Cerebellar nuclear complex (tissue), 1 donor: ENCODE measurements around the gene MAP3K14.
"Not testable (repeated sequence)": the region's sequence is repeated elsewhere in the genome, so short reads cannot be mapped to it uniquely, and the experiment has no call there.

Source experiments
- DNase-seq, 2 experiments: peaks; one replicate each; lab custom pipeline; 2025; lab: John Stamatoyannopoulos, UW

Gene MAP3K14

DNA sequence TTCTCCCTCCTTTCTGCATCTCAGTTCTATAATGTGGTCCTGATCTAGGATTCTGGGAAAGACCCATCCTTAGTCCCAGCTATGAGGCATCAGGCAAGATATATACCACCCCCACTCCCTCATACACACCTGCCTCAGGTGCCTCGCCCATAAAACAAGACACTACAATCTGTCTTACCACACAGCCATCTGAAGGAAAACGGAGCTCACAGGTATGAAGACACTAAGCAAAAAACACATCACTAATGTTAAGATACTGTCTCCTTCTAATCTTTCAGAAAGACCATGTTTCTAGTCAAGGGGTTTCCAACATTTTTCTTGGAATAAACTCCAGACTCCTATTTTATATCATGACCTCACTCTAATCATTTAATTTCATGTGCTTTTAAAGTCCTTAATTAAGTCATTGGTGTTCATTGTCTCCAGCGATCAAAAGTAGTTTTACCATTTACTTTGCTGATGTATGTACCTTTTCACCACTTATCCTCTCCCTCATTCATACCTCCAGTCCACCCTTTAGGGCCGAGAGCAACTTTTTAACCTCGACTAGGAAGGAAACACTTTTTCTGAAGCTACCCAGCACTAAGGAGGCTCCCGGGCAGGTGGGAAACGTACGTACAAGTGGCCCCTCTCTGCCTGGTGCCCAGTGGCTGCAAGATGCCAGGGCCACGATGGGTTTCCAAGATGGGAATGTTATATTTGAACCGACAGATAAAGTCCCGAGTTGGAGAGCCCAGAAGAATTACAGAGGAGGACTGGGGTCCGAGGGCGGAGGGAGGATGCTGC, 979 bp downstream of the MAP3K14 start:
- DNase-seq, result no peak

DNA sequence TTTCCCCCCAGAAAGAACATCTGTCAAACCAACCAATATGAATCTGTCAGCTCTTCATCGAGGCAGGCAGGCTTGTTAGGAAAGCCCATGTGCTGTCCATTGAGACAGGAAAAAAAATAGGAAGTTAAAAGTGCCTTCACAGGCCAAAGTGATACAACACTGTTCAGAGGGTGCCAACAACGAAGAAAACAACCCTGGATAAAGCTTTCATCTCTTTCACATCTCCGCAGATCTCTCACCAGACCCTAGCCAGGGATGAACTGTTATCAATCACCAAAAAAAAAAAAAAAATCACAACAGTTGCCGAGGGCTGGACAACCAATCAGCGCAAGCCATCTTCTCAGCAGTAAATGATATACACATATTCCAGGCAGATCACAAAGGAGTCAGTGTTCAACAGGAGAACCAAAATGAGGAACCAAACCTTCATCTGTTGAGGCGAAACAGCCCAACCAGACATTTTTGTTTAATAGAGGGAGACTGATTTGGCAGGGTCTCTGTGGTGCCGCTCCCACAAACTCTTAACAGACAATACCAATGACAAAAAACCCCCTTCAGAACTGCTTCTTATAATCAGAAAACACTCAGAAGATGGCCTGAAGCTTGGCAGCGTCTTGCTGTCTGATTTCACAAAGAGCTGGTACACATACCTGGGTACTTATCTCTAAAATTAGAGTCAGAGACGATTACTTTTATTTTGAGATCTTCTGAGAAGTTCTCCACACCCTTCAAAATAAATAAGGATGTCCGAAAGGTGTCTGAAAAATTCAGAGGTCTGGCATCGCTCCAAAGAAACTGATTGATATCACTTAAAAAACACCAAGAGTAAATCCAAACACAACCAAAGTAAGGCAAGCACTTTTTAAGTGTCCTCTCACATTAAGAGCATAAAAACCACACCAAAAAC, 1.8 kb downstream of the MAP3K14 start:
- DNase-seq, result no peak

- DNase-seq, result no peak
Measured at GRCh38 chr17:45313996-45314740, 2.7 kb downstream of the MAP3K14 start.

- no peak for DNase-seq
Measured at GRCh38 chr17:45313421-45313771, 3.4 kb downstream of the MAP3K14 start.

GRCh38 chr17:45312477-45313420, 4.1 kb downstream of the MAP3K14 start:
- DNase-seq, result no peak

GRCh38 chr17:45311760-45312476, 4.9 kb downstream of the MAP3K14 start:
- DNase-seq, result no peak

GRCh38 chr17:45311401-45311759, 5.4 kb downstream of the MAP3K14 start:
- no peak for DNase-seq

DNA sequence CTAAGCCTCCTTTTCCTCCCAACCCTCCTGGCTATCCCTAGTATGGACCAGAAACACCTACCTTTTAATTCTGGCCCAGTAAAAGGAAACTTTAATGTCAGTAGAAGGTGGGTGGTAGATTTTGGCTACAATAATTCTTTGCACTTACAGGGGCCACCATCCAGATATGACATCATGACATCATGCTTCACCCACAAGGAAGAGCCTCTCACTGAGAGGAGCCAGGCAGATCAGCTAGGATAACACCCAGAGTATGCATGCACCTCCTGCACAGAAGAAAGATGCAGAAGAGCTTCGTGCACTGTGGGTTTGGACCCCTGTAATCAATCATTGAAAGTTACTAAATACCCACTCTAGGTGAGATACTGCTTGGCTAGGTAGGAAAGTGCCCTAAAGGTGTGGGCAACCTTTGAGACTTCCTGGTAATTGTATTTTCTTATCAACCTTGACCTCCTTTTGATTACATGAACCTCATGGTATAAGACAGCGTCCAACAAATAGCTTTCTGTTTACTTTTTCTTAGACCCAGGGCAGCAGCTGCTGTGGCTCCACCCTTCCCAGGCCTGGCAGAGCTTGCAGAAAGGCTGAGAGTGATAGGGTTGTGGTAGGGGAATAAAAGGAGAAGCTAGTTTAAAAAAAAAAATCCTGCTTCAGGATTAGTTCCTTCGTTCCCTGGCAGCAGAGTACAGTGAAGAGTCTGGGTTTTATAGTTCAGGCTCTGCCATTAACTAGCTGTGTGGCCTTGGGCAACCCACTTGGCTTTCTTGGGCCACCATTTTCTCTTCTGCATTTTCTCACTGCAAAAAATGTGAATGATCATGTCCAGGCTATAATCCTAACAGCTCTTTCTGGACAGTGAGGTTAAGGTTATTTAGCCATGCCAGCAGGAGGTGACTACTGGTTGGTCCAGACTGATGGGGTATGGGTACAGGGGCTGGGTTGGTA, 6.2 kb downstream of the MAP3K14 start:
- DNase-seq, result no peak

DNA sequence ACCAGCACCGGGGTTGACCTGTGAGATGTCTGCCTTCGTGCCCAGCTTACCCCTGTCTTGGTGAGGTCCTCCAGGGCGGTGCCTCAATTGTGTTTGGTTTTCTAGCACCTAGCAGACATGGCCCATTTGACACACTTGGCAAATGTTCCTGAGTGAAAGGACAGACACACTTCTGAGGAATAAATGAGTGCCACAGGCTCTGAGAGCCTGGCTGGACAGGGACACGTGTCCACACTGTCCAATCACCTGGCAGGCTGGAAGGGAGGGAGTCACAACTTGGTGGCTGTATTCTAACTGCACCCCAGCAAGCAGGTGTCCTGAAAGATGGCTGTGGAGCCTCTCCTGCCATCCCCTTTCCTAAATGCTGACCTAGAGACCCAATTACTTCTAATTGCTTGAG, 7.4 kb downstream of the MAP3K14 start:
- no peak for DNase-seq

DNA sequence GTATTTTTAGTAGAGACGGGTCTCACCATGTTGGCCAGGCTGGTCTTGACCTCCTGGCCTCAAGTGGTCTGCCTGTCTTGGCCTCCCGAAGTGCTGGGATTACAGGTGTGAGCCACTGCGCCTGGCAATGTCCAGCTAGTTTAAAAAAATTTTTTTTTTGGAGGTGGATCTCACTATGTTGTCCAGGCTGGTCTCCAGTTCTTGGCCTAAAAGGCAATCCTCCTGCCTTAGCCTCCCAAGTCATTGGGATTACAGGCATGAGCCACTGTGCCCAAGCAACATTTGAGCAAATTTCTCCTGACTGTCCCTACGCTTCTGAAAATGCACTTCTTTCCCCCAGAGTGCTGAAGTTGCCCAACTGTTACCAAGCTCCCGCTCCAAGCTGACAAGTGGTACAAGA, 8.0 kb downstream of the MAP3K14 start:
- no peak for DNase-seq

GRCh38 chr17:45308016-45308365, 8.8 kb downstream of the MAP3K14 start:
- DNase-seq, result no peak

GRCh38 chr17:45307290-45308015, 9.4 kb downstream of the MAP3K14 start:
- DNase-seq, result no peak

DNA sequence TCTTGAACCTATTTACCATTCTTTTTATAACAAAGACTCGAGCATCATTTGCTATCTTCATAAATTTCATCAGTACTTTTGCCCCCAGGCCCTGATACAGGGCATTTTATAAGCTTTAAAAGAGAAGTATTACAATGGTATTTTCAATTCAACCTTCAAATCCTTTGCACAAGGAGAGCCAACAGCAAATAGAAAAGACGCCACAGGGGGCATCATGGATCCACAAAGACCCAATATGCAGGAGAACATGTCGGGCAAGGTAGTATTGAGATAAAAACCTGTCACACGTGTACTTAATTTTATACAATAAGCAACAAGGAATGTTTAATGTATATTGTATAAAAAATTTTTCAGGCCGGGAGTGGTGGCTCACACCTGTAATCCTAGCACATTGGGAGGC, 10.2 kb downstream of the MAP3K14 start:
- no peak for DNase-seq

DNA sequence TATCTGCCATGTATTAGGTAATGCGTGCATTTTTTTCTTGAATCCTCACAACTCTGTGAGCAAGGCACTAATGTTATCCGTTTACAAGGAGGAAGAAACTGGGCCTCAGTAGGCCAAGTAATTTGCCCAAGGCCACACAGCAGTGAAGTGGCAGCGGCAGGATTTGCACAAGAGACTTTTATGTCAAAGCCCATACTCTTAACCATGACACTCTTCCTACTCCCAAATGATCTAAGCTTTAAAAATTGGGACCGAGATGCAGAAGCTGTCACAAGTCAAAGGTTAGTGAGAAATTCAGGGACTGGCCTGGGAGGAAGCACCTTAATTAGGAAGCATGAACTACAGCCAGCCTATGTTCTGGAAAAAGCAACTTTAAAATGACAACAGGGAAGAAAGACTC, 10.7 kb downstream of the MAP3K14 start:
- DNase-seq, result no peak

- no peak for DNase-seq
Measured at GRCh38 chr17:45305530-45306087, 11.2 kb downstream of the MAP3K14 start.

GRCh38 chr17:45302649-45303173, 14.1 kb downstream of the MAP3K14 start:
- no peak for DNase-seq

- not testable (repeated sequence) for DNase-seq
Measured at GRCh38 chr17:45302220-45302619, 14.6 kb downstream of the MAP3K14 start.

GRCh38 chr17:45301674-45302073, 15.1 kb downstream of the MAP3K14 start:
- no peak for DNase-seq
